Calu3 (cell line): ENCODE results near the gene ADCK1. TPM values are rescaled to one million over a fixed set of nuclear protein-coding genes. Genes with fewer than 3 reads are reported as not detected.

Source experiments
- BruUV-seq: library from RNA; stranded (reverse); fragments of 400-500 nt; replicated peaks from 2 replicates; lab custom pipeline; 2021; lab: Mats Ljungman, UMichigan
- CTCF ChIA-PET: fragments of 300-600 bp; sonication (Branson Sonifier 250); formaldehyde crosslinking; loops from one replicate; lab custom pipeline; 2022; ENCODE audit warnings: antibody characterized with exemption; lab: Charles Lee
- DNase-seq: peaks from one replicate; pipeline ENCODE4 v3.0.0; 2022
- H3K27ac Mint-ChIP-seq: one replicate; pipeline ENCODE4 v1.8.0; 2022; ENCODE audit warnings: mixed read lengths; ENCODE audit not compliant: unreplicated experiment
- H3K27me3 Mint-ChIP-seq: one replicate; pipeline ENCODE4 v1.8.0; 2022; ENCODE audit warnings: mixed read lengths; ENCODE audit not compliant: unreplicated experiment
- H3K36me3 Mint-ChIP-seq: one replicate; pipeline ENCODE4 v1.8.0; 2022; ENCODE audit warnings: mild to moderate bottlenecking, moderate library complexity, mixed read lengths; ENCODE audit not compliant: insufficient read depth, unreplicated experiment
- H3K4me1 Mint-ChIP-seq: one replicate; pipeline ENCODE4 v1.8.0; 2022; ENCODE audit warnings: mild to moderate bottlenecking, low read depth, mixed read lengths; ENCODE audit not compliant: unreplicated experiment
- H3K4me3 Mint-ChIP-seq: one replicate; pipeline ENCODE4 v1.8.0; 2022; ENCODE audit warnings: mild to moderate bottlenecking, low read depth, moderate library complexity, mixed read lengths; ENCODE audit not compliant: unreplicated experiment
- H3K9me3 Mint-ChIP-seq: one replicate; pipeline ENCODE4 v1.8.0; 2022; ENCODE audit warnings: low read depth, mixed read lengths; ENCODE audit not compliant: unreplicated experiment
- intact Hi-C: fragments of 100-400 bp; cut with micrococcal nuclease; formaldehyde crosslinking; loops from one replicate; pipeline ENCODE4 v1.10.0; 2022; ENCODE audit not compliant: unreplicated experiment
- total RNA-seq: library from RNA; stranded (reverse); gene quantifications from 2 replicates; pipeline ENCODE4 v1.2.3, GENCODE V29; 2022
- TF ChIP-seq, protein P1 (sequence below): fragments of 200-600 bp; IDR thresholded peaks from one replicate; pipeline ENCODE4 v1.8.0; 2022; ENCODE audit warnings: antibody characterized with exemption; ENCODE audit not compliant: unreplicated experiment

Gene ADCK1
- total RNA-seq, 1 experiment from 2014 or later = 9.1 TPM

DNA sequence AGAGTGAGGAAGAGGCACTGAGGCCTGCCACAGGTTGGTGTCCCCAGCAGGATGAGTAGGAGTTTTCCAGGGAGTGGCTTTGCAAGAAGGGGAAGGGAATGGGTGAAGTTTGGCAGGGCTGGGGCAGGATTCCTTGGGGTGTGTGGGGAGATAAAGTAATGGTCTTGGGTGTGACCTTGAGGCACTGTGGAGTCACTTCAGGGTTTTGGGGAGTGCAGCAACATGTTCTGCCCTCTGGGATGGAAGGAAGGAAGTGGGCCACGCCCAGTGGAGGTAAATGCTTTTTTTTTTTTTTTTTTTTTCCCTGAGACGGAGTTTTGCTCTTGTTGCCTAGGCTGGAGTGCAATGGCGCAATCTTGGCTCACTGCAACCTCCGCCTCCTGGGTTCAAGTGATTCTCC, 108.9 kb downstream of the ADCK1 start:
- Mint-ChIP-seq H3K27me3 (no peaks in the 10 kb centered on the region), H3K4me3 (no peak overlapping the region), H3K36me3 (no peaks in the 10 kb centered on the region), H3K4me1 (no peaks in the 10 kb centered on the region), H3K9me3 (no peaks in the 10 kb centered on the region), H3K27ac (no peak overlapping the region)
- no TSS peak for BruUV-seq
- intact Hi-C loops = no loop called here
- DNase-seq = no peak
- TF ChIP-seq, protein P1, sequence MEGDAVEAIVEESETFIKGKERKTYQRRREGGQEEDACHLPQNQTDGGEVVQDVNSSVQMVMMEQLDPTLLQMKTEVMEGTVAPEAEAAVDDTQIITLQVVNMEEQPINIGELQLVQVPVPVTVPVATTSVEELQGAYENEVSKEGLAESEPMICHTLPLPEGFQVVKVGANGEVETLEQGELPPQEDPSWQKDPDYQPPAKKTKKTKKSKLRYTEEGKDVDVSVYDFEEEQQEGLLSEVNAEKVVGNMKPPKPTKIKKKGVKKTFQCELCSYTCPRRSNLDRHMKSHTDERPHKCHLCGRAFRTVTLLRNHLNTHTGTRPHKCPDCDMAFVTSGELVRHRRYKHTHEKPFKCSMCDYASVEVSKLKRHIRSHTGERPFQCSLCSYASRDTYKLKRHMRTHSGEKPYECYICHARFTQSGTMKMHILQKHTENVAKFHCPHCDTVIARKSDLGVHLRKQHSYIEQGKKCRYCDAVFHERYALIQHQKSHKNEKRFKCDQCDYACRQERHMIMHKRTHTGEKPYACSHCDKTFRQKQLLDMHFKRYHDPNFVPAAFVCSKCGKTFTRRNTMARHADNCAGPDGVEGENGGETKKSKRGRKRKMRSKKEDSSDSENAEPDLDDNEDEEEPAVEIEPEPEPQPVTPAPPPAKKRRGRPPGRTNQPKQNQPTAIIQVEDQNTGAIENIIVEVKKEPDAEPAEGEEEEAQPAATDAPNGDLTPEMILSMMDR = no peak
- CTCF ChIA-PET = no interaction called here

DNA sequence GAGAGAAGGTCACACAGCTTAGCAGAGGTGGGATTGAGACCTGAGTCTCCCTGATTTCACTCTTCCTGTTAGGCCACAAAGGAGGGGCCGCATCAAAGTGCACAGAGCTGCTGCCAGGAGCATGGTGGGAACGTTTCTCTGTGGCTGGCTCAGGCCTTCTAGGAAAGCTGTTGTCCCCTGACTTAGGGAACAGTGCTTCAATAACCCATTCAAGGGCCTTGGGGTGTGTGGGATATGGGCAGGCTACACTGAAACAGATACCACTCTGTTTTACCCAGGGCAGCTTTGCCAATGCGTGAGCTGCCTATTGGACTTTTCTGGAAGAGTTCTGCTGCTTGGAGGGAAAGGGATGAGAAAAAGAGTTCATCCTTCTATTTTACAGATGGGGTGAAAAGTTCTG, 110.0 kb downstream of the ADCK1 start:
- Mint-ChIP-seq H3K36me3 (no peaks in the 10 kb centered on the region), H3K27ac (no peak overlapping the region), H3K9me3 (no peaks in the 10 kb centered on the region), H3K4me1 (no peaks in the 10 kb centered on the region), H3K4me3 (no peak overlapping the region), H3K27me3 (no peaks in the 10 kb centered on the region)
- no TSS peak for BruUV-seq
- CTCF ChIA-PET = interaction anchor here (0.6 kb wide), 1 partner anchor 99 kb away, joined by 4 read pairs; no protein-coding TSS in a partner anchor
- TF ChIP-seq, protein P1 = no peak
- no peak for DNase-seq
- intact Hi-C loops = no loop called here

DNA sequence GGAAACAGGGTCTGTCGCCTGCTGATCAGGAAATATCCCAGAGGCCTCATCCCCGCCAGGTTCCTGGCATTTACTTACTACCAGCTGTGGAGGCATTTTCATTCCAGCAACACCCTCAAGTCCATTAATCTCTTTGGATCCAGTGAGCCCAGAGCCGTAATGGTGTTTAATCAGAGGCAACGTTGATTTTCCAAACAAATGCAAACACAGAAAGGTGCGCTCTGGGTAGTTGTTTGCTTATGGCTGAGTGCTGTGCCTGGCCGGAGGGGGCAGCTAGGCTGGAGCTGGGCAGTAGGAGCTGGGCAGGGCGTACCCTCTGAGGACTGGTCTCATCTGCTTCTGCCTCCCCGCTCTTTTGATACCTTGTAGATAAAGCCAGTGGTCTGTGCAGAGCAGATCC, 110.6 kb downstream of the ADCK1 start:
- TF ChIP-seq, protein P1 = no peak
- DNase-seq = no peak
- no peaks in the 10 kb centered on the region for H3K27me3 Mint-ChIP-seq
- intact Hi-C loops = no loop called here
- no peaks in the 10 kb centered on the region for H3K9me3 Mint-ChIP-seq
- no peaks in the 10 kb centered on the region for H3K4me1 Mint-ChIP-seq
- no peak overlapping the region for H3K4me3 Mint-ChIP-seq
- CTCF ChIA-PET = no interaction called here
- no peaks in the 10 kb centered on the region for H3K36me3 Mint-ChIP-seq
- H3K27ac Mint-ChIP-seq = no peak overlapping the region
- BruUV-seq = no TSS peak

DNA sequence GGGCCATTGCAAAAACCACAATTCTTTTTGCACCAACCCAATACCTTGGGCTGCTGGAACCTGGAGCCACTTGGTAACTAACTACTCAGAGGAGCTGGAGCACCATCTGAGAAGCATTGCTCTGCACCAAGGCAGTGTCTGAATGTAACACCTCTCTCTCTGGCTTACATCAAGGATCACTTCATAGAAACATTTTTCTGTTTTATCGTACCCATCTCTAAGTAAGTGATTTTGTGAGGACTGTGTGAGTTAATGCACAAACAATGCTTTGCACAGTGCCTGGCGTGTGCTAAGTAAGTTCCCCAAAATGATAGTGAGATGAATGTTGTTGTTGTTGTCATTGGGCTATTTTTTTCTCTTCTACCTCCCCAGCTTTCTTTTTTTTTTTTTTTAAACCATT, 111.4 kb downstream of the ADCK1 start:
- no peak for DNase-seq
- CTCF ChIA-PET = no interaction called here
- H3K36me3 Mint-ChIP-seq = no peaks in the 10 kb centered on the region
- TF ChIP-seq, protein P1 = no peak
- H3K4me3 Mint-ChIP-seq = no peak overlapping the region
- no peaks in the 10 kb centered on the region for H3K27me3 Mint-ChIP-seq
- H3K9me3 Mint-ChIP-seq = no peaks in the 10 kb centered on the region
- BruUV-seq = no TSS peak
- intact Hi-C loops = no loop called here
- H3K27ac Mint-ChIP-seq = no peak overlapping the region
- no peaks in the 10 kb centered on the region for H3K4me1 Mint-ChIP-seq
